GM19193 (cell line): ENCODE data around the gene MAGI2.

Source experiments
- POLR2A ChIP-seq: IDR thresholded peaks from 4 replicates; pipeline ENCODE4 v1.6.1; 2011; ENCODE audit not compliant: insufficient read depth, insufficient read length; ENCODE audit errors: extremely low read depth

The MAGI2 gene

GRCh38 chr7:79454361-79454960 is 994 bp upstream of the MAGI2 start:
- TF ChIP-seq POLR2A = no peak

DNA sequence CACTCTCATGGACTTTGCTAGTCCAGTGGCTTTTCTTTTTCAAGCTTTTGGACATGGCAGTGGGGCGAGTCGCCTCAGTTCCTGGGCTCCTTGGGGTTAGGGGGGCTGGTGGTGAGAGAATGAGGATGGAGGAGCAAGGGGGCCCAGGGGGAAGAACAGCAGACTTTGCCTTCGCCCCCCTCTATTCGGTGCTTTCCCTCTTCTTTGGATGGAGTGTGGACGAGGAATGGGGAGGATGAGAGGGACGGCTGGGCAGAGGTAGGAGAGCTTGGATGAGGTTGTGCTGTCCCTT is 255 bp downstream of the MAGI2 start:
- TF ChIP-seq POLR2A = no peak

GRCh38 chr7:79452495-79453265 is 787 bp downstream of the MAGI2 start:
- no peak for TF ChIP-seq POLR2A

DNA sequence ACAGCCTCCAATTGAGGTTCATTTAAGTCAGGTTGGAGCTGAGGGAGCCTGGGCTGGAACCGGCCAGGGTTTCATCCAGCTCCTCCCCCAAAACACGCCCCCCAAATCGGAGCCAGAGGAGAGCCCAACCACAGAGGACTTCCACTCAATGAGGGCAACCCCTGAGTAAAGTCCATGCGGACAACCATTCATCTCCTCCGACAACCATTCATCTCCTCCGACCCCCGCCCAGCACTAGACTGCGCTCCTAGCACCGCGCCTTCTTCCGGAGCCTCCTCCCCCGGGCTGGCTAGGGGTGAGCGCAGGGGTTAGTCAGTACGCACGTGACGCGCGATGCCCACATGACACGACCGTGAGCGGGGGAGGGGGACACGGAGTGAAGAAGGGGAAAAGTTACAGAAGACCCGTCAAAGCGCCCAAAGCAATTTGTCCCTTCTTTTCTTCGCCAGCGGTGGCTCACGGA is 1.4 kb downstream of the MAGI2 start:
- TF ChIP-seq POLR2A = no peak

GRCh38 chr7:79451580-79451979 is 1.9 kb downstream of the MAGI2 start:
- TF ChIP-seq POLR2A = no peak

GRCh38 chr7:79436378-79436777 is 17.1 kb downstream of the MAGI2 start:
- no peak for TF ChIP-seq POLR2A

DNA sequence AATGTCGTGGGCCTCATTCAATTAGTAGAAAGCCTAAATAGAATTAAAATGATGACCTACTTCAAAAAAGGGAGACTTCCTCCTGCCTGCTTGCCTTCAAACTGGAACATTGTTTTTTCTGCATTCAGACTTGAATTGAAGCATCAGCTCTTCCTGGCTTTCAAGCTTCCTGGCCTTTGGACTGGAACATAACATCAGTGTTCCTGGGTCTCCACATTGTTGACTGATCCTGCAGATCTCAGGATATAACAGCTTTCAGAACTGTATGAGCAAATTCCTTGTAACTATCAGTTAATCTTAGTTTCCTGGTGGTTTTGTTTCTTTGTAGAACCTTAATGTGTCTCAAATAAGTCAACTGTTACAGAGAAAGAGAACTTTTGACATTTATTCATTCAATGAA is 18.6 kb downstream of the MAGI2 start:
- no peak for TF ChIP-seq POLR2A

DNA sequence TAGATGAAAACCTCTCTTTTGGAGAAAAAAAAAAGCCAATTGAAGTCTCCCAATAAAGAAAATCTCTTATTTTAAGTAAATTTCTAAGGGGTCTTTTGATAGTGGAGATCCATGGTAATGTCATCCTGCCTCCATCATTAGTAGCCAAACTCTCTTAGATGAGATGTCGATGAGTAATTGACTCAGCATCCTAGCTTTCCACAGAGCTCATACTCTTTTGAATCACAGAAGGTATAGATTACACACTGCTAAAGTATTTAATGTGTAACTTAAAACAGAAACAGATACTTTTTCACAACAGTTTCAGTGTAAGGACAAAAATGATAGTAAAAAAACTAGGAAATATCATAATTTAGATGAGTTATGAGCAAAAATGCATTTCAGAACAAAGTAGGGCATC is 19.4 kb downstream of the MAGI2 start:
- no peak for TF ChIP-seq POLR2A

GRCh38 chr7:79430391-79430790 is 23.1 kb downstream of the MAGI2 start:
- TF ChIP-seq POLR2A = no peak

DNA sequence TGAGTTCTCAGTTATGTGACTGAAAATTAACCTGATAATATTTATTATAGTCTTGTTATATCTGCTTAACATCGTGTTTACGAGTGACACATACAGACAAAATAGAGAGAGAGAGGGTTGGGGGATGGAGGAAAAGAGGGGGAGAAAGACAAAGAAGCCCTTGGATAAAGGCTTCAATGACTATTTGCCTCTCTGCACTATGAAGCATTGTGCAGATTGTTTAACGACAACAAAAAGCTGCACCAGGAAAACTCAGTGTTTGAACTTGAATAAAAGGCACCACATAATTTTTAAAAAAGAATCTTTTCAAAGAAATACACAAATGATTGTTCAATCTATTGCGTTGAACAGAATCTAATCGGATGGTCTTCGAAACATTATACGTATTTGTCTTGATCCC is 27.8 kb downstream of the MAGI2 start:
- no peak for TF ChIP-seq POLR2A

DNA sequence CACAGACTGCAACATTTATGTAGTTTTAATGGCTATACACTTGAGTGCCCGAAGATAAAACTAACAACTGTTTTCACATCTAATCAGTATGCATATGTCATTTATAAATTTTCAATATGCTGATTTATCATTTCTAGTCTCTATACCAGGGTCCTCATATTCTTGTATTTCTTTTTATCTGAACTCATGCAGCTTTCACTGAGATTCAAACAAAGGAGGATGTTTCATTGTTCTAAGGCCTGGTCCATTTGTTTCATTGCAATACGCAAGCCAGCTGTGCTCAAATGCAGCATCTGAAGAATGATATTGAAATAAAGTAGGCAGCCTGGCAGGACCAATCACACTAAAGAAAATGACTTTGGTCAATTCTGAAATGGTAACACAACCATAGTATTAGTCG is 31.7 kb downstream of the MAGI2 start:
- TF ChIP-seq POLR2A = no peak

GRCh38 chr7:79420464-79420863 is 33.0 kb downstream of the MAGI2 start:
- no peak for TF ChIP-seq POLR2A

DNA sequence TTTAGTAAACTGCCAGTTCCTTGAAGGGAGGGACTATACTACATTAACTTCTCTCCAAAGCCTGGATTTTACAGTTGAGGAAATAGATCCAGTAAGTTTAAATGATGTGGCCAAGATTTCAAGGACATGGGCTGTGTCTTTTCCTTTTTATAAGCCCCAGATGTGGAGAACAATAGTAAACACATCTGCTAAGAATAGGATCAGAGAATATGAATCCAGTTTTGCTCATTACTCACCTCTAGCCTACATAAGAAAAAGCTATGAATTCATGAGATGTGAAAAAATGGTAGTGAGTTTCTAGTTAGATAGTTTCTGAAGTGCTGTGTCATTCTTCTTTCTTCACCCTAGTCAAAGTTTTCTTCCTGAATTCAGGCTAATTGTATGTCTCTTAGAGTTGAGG is 38.6 kb downstream of the MAGI2 start:
- no peak for TF ChIP-seq POLR2A

GRCh38 chr7:79412915-79413314 is 40.6 kb downstream of the MAGI2 start:
- TF ChIP-seq POLR2A = no peak

- no peak for TF ChIP-seq POLR2A
Measured at GRCh38 chr7:79412438-79412837, 41.0 kb downstream of the MAGI2 start.

GRCh38 chr7:79410345-79410744 is 43.1 kb downstream of the MAGI2 start:
- no peak for TF ChIP-seq POLR2A
